A549 (cell line): ENCODE results near the gene ATP8A2. TPM values are rescaled to one million over a fixed set of nuclear protein-coding genes. Genes with fewer than 3 reads are reported as not detected.

ENCODE experiments used
- ATAC-seq, 2 experiments: fragments of 200-7000 bp in 1 of 2; fragments of >200 bp in 1 of 2; cut with Nextera tagmentation in 1 of 2; cut with Tn5 transposase in 1 of 2; 3 replicates each; pipeline versions ENCODE4 v1.8.0 to v1.9.1; 2018 to 2020; ENCODE audit warnings: mild to moderate bottlenecking in 1 of 2, moderate library complexity in 1 of 2
- CTCF ChIA-PET: fragments of 300-600 bp; sonication (Branson Sonifier 250); formaldehyde crosslinking; extraction: SDS; loops from one replicate; lab custom pipeline; 2021; ENCODE audit warnings: antibody characterized with exemption, inconsistent platforms; lab: Yijun Ruan, JAX
- POLR2A ChIA-PET: fragments of 350-600 bp; formaldehyde crosslinking; extraction: SDS; loops from one replicate; lab custom pipeline; 2021; ENCODE audit warnings: antibody characterized with exemption, inconsistent platforms; lab: Yijun Ruan, JAX
- DNase-seq, 2 experiments: peaks; one replicate each; pipeline versions ENCODE4 v3.0.0 to v3.0.0-alpha.2; 2011 to 2016; ENCODE audit warnings: low read depth in 1 of 2, low spot score in 1 of 2
- FAIRE-seq: peaks from 2 replicates; lab custom pipeline; 2011; peaks lifted over from hg19 to GRCh38; lab: Jason Lieb, UNC
- H3K27ac ChIP-seq, 2 experiments: fragments of >200 bp; sonication (Bioruptor Twin); formaldehyde crosslinking; 3 replicates each; pipeline ENCODE4 v1.5.1; 2016 to 2017
- H3K4me1 ChIP-seq: fragments of >200 bp; sonication (Bioruptor Twin); formaldehyde crosslinking; 3 replicates; pipeline ENCODE4 v1.6.1; 2016
- H3K4me2 ChIP-seq: fragments of >200 bp; sonication (Bioruptor Twin); formaldehyde crosslinking; 3 replicates; pipeline ENCODE4 v1.6.1; 2016
- H3K4me3 ChIP-seq: fragments of >200 bp; sonication (Bioruptor Twin); formaldehyde crosslinking; 3 replicates; pipeline ENCODE4 v1.5.1; 2016
- H3K9me3 ChIP-seq: fragments of >200 bp; sonication (Bioruptor Twin); formaldehyde crosslinking; 3 replicates; pipeline ENCODE4 v1.6.1; 2016
- BHLHE40 ChIP-seq: IDR thresholded peaks from 2 replicates; pipeline ENCODE4 v1.6.1; 2012; ENCODE audit warnings: low read depth, low read length, inconsistent platforms
- CBX8 ChIP-seq: fragments of 200-600 bp; sonication (generic); IDR thresholded peaks from 2 replicates; pipeline ENCODE4 v1.6.1; 2016
- CHD4 ChIP-seq: fragments of 200-600 bp; sonication (generic); IDR thresholded peaks from 2 replicates; pipeline ENCODE4 v1.6.1; 2016; ENCODE audit warnings: antibody characterized with exemption, mild to moderate bottlenecking, borderline replicate concordance
- E2F6 ChIP-seq: IDR thresholded peaks from 2 replicates; pipeline ENCODE4 v1.6.1; 2012; ENCODE audit warnings: low read depth, borderline replicate concordance
- ESRRA ChIP-seq: fragments of 150-350 bp; IDR thresholded peaks from 2 replicates; pipeline ENCODE4 v1.6.1; 2014; ENCODE audit warnings: mild to moderate bottlenecking, low read length, borderline replicate concordance
- HDAC2 ChIP-seq: fragments of 200-600 bp; sonication (generic); IDR thresholded peaks from 2 replicates; pipeline ENCODE4 v1.6.1; 2016
- HES2 ChIP-seq: fragments of >200 bp; sonication (Bioruptor Twin); formaldehyde crosslinking; IDR thresholded peaks from 2 replicates; pipeline ENCODE4 v1.6.1; 2016
- HEYL ChIP-seq: fragments of 250-450 bp; sonication (Bioruptor Pico); IDR thresholded peaks from 2 replicates; pipeline ENCODE4 v1.8.0; 2021; ENCODE audit warnings: mild to moderate bottlenecking, moderate library complexity
- KDM1A ChIP-seq: fragments of 200-600 bp; sonication (generic); IDR thresholded peaks from 2 replicates; pipeline ENCODE4 v1.6.1; 2016; ENCODE audit warnings: low read depth, mild to moderate bottlenecking
- MAZ ChIP-seq: fragments of 150-350 bp; IDR thresholded peaks from 2 replicates; pipeline ENCODE4 v1.6.1; 2014; ENCODE audit warnings: antibody characterized with exemption, low read depth, low read length, borderline replicate concordance
- NPAS2 ChIP-seq: fragments of 250-450 bp; sonication (Bioruptor Pico); IDR thresholded peaks from 2 replicates; pipeline ENCODE4 v1.8.0; 2022; ENCODE audit warnings: mild to moderate bottlenecking, moderate library complexity, borderline replicate concordance
- NR3C1 ChIP-seq: fragments of >200 bp; sonication (Bioruptor Twin); formaldehyde crosslinking; IDR thresholded peaks from 3 replicates; pipeline ENCODE4 v1.6.1; 2017
- PBX3 ChIP-seq: IDR thresholded peaks from 2 replicates; pipeline ENCODE4 v1.6.1; 2012
- POLR2A ChIP-seq: IDR thresholded peaks from 2 replicates; pipeline ENCODE4 v1.6.1; 2012; ENCODE audit warnings: mild to moderate bottlenecking, low read length
- POLR2AphosphoS2 ChIP-seq: conservative IDR thresholded peaks from 2 replicates; pipeline ENCODE4 v1.6.1; 2012; ENCODE audit warnings: low read length, improper control_type of control experiment, inconsistent platforms
- RAD21 ChIP-seq, 2 experiments: fragments of >200 bp in 1 of 2; sonication (Bioruptor Twin) in 1 of 2; formaldehyde crosslinking in 1 of 2; IDR thresholded peaks in 1 of 2; conservative IDR thresholded peaks in 1 of 2; 2 replicates in 1 of 2; 3 replicates in 1 of 2; pipeline ENCODE4 v1.6.1; 2012 to 2018; ENCODE audit warnings: inconsistent platforms in 1 of 2
- RCOR1 ChIP-seq: fragments of 150-350 bp; IDR thresholded peaks from 2 replicates; pipeline ENCODE4 v1.6.1; 2014; ENCODE audit warnings: antibody characterized with exemption, low read length, low read depth
- RFX5 ChIP-seq: fragments of 450-650 bp; IDR thresholded peaks from 2 replicates; pipeline ENCODE4 v1.7.1; 2014; ENCODE audit warnings: antibody characterized with exemption, mild to moderate bottlenecking, moderate library complexity
- SREBF2 ChIP-seq: fragments of 450-650 bp; IDR thresholded peaks from 2 replicates; pipeline ENCODE4 v1.6.1; 2014; ENCODE audit warnings: mild to moderate bottlenecking, moderate library complexity
- TFCP2L1 ChIP-seq: fragments of 250-450 bp; sonication (Bioruptor Pico); IDR thresholded peaks from 2 replicates; pipeline ENCODE4 v1.5.0; 2021; ENCODE audit warnings: mild to moderate bottlenecking
- WGBS: methylation state at CpG from one replicate; pipeline ENCODE4 v1.1.6; 2017; ENCODE audit errors: missing lambda C conversion rate; 5-methylcytosine and 5-hydroxymethylcytosine counted together
- polyA plus RNA-seq, 4 experiments: library from polyadenylated mRNA; depleted of rRNA in 3 of 4; stranded (reverse); fragments of >200 nt; fragmentation: RNase III in 1 of 4; extraction: RNeasy Plus Mini Kit Qiagen cat#74134 plus additional on column Dnase treatment in 1 of 4; gene quantifications; 2 replicates in 3 of 4; 3 replicates in 1 of 4; pipeline ENCODE4 v1.2.3, GENCODE V29; 2011 to 2017

ATP8A2 gene
- polyA plus RNA-seq, 2 of the 4 experiments (the other 2 are of a cell fraction), result 0.03 TPM; not detected in 1

- ATAC-seq (no peak), DNase-seq (no peak), FAIRE-seq (no peak)
- no peaks in the 10 kb centered on the region for H3K9me3 ChIP-seq
- POLR2A ChIA-PET, result no interaction called here
- H3K4me1 ChIP-seq, result no peaks in the 10 kb centered on the region
- no peak overlapping the region for H3K4me2 ChIP-seq
- WGBS, result 20% methylated on average over 8 of the region's 8 CpGs
- H3K4me3 ChIP-seq, result no peak overlapping the region
- CTCF ChIA-PET, result no interaction called here
- TF ChIP-seq RFX5 (no peak), CHD4 (no peak), HEYL (CRISPR knock-in tag) (no peak), E2F6 (no peak), BHLHE40 (no peak), HDAC2 (no peak), SREBF2 (no peak), NR3C1 (no peak), CBX8 (no peak), KDM1A (no peak), MAZ (no peak), POLR2A (no peak)
- H3K27ac ChIP-seq, result no peak overlapping the region
These were observed 510.9 kb downstream of the ATP8A2 start for GRCh38 chr13:25882466-25883357.

GRCh38 chr13:25885418-25885817 is 513.6 kb downstream of the ATP8A2 start:
- FAIRE-seq (no peak), DNase-seq (no peak), ATAC-seq (no peak)
- Histone ChIP-seq H3K27ac (no peak overlapping the region), H3K4me2 (no peak overlapping the region), H3K9me3 (no peaks in the 10 kb centered on the region), H3K4me1 (no peaks in the 10 kb centered on the region), H3K4me3 (no peak overlapping the region)
- ChIA-PET POLR2A (no interaction called here), CTCF (no interaction called here)
- no peak for TF ChIP-seq RAD21 (conservative IDR thresholded peaks at IDR 0.05 in 1 of 2, IDR thresholded peaks at IDR 0.05 in 1 of 2)
- no peak for TF ChIP-seq NR3C1
- no peak for TF ChIP-seq HEYL (CRISPR knock-in tag)
- TF ChIP-seq POLR2AphosphoS2, result no peak
- 27% methylated on average over 4 of the region's 4 CpGs for WGBS

- TF ChIP-seq TFCP2L1 (CRISPR knock-in tag) (no peak), HES2 (no peak), ESRRA (no peak), POLR2AphosphoS2 (no peak), NPAS2 (CRISPR knock-in tag) (no peak), PBX3 (no peak), RCOR1 (no peak), RFX5 (no peak)
- H3K4me2 ChIP-seq, result no peak overlapping the region
- ChIA-PET POLR2A (no interaction called here), CTCF (no interaction called here)
- WGBS, result 57% methylated on average over 11 of the region's 14 CpGs
- no peak for DNase-seq
- no peak for FAIRE-seq
- no peak overlapping the region for H3K4me3 ChIP-seq
- no peak overlapping the region for H3K27ac ChIP-seq
- ATAC-seq, result no peak
- H3K4me1 ChIP-seq, result no peaks in the 10 kb centered on the region
- no peaks in the 10 kb centered on the region for H3K9me3 ChIP-seq
These were observed 514.9 kb downstream of the ATP8A2 start for GRCh38 chr13:25886438-25887214.
